Stimulated activated naive CD8-positive, alpha-beta T cell treated with anti-CD3 and anti-CD28 coated beads, Interleukin-15, Interleukin-2, amounts not matched to agents 100 ng/mL and 50 ng/mL, for 24 hours (primary cell): ENCODE results near the gene NGEF.

Experiments used
- H3K27ac Mint-ChIP-seq: one replicate; pipeline ENCODE4 v1.8.0; 2021; ENCODE audit warnings: mild to moderate bottlenecking, mixed read lengths
- H3K27me3 Mint-ChIP-seq: one replicate; pipeline ENCODE4 v1.8.0; 2021; ENCODE audit warnings: mixed read lengths
- H3K36me3 Mint-ChIP-seq: one replicate; pipeline ENCODE4 v1.8.0; 2021; ENCODE audit warnings: low read depth, mixed read lengths
- H3K4me1 Mint-ChIP-seq: one replicate; pipeline ENCODE4 v1.8.0; 2021; ENCODE audit warnings: low read depth, mixed read lengths
- H3K4me3 Mint-ChIP-seq: one replicate; pipeline ENCODE4 v1.8.0; 2021; ENCODE audit warnings: mild to moderate bottlenecking, mixed read lengths
- H3K9me3 Mint-ChIP-seq: one replicate; pipeline ENCODE4 v1.8.0; 2021; ENCODE audit warnings: mixed read lengths

Gene NGEF

DNA sequence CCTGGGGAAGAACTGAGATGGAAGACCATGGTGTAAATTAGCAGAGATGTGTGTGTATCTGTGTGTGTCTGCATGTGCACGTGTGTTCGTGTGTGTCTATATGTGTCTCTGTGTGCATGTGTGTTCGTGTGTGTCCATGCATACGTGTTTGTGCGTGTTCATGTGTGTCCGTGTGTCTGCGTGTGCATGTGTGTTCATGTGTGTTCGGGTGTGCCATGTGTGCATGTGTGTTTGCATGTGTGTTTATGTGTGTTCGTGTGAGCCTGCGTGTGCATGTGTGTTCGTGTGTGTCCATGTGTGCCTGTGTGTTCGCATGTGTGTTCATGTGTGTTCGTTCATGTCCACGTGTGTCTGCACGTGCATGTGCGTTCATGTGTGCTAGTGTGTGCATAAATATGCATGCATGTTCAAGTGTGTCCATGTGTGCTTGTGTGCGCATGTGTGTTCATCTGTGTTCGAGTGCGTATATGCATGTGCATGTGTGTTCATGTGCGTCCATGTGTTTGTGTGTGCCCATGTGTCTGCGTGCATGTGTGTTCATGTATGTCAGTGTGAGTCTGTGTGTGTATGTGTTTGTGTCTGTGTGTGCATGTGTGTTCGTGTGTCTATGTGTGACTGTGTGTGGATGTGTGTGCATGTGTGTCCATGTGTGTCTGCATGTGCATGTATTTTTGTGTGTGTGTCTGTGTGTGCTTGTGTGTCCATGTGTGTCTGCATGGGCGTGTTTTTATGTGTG, 22.5 kb upstream of the NGEF start:
- H3K9me3 Mint-ChIP-seq, result no peaks in the 10 kb centered on the region
- H3K27ac Mint-ChIP-seq, result no peak overlapping the region
- H3K36me3 Mint-ChIP-seq, result no peaks in the 10 kb centered on the region
- no peaks in the 10 kb centered on the region for H3K27me3 Mint-ChIP-seq
- H3K4me3 Mint-ChIP-seq, result no peak overlapping the region
- peaks cover 5% of the 10 kb centered on the region for H3K4me1 Mint-ChIP-seq

DNA sequence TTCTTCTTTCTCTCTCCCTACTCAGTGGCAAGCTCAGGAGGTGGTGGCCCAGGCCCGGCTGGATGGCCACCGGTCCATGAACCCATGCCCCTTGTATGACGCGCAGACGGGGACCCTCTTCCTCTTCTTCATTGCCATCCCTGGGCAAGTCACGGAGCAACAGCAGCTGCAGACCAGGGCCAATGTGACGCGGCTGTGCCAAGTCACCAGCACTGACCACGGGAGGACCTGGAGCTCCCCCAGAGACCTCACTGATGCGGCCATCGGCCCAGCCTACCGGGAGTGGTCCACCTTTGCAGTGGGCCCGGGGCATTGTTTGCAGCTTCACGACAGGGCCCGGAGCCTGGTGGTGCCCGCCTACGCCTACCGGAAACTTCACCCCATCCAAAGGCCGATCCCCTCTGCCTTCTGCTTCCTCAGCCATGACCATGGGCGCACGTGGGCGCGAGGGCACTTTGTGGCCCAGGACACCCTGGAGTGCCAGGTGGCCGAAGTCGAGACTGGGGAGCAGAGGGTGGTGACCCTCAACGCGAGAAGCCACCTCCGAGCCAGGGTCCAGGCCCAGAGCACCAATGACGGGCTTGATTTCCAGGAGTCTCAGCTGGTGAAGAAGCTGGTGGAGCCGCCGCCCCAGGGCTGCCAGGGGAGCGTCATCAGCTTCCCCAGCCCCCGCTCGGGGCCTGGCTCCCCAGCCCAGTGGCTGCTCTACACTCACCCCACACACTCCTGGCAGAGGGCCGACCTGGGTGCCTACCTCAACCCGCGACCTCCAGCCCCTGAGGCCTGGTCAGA, 21.2 kb upstream of the NGEF start:
- no peaks in the 10 kb centered on the region for H3K9me3 Mint-ChIP-seq
- no peak overlapping the region for H3K4me3 Mint-ChIP-seq
- no peaks in the 10 kb centered on the region for H3K36me3 Mint-ChIP-seq
- no peaks in the 10 kb centered on the region for H3K27me3 Mint-ChIP-seq
- peaks cover 5% of the 10 kb centered on the region for H3K4me1 Mint-ChIP-seq
- no peak overlapping the region for H3K27ac Mint-ChIP-seq

DNA sequence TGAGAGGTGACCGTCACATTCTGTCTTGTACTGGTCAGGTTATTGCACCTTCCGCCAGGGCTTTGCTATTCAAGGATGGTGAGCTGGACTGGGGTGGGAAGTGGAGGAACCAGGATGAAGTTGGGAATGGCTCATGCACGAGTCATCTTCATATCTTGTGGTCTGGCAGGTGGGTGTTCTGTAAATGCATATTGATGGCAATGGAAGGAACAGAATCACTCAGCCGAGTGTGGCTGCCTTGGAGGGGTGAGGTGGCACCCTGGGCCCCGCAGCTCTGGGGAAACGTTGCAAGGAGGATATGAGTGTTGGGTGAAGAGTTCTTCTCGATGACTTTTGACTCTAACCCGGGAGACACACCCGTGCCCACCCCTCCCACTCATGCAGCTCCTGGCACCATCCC, 20.6 kb upstream of the NGEF start:
- no peak overlapping the region for H3K4me3 Mint-ChIP-seq
- H3K4me1 Mint-ChIP-seq, result peaks cover 5% of the 10 kb centered on the region
- H3K9me3 Mint-ChIP-seq, result no peaks in the 10 kb centered on the region
- H3K27me3 Mint-ChIP-seq, result no peaks in the 10 kb centered on the region
- H3K36me3 Mint-ChIP-seq, result no peaks in the 10 kb centered on the region
- no peak overlapping the region for H3K27ac Mint-ChIP-seq

DNA sequence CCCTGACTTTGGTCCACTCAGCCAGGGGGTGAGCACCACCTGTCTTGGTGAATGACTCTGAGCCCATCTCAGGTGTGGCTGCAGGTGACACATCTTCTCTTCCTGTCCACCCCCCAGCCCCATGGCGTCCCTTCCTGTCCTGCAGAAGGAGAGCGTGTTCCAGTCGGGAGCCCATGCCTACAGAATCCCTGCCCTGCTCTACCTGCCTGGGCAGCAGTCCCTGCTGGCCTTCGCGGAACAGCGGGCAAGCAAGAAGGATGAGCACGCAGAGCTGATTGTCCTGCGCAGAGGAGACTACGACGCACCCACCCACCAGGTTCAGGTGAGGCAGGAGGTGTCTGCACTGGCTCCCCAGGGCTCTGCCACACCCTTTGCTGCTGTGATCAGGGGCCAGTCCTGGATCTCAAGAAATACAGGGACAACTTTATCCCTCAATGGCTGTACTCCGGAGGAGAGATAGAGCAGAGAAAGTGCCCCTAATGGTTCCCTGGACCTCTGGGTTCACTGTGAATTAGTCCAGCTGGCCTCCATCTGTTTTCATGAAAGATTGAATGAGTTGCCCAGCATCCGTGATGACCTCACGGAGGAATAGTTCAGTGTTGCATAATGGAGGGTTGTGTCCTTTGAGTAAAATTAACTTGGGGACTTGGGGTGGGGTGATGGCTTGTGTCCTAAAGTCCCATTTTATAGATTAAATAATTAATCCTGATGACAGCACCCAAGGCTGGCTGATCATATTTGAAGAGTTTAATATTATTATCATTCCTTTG, 19.7 kb upstream of the NGEF start, which contains the start of gene NEU2:
NEU2 (plus strand) TSS at position 122 of the 770 bp plus-strand sequence; CDS start at position 122, 0 bp downstream.
- no peaks in the 10 kb centered on the region for H3K27me3 Mint-ChIP-seq
- peaks cover 5% of the 10 kb centered on the region for H3K4me1 Mint-ChIP-seq
- no peaks in the 10 kb centered on the region for H3K9me3 Mint-ChIP-seq
- no peak within 1 kb of the TSS for H3K27ac Mint-ChIP-seq
- no peaks in the 10 kb centered on the region for H3K36me3 Mint-ChIP-seq
- H3K4me3 Mint-ChIP-seq, result no peak within 1 kb of the TSS

DNA sequence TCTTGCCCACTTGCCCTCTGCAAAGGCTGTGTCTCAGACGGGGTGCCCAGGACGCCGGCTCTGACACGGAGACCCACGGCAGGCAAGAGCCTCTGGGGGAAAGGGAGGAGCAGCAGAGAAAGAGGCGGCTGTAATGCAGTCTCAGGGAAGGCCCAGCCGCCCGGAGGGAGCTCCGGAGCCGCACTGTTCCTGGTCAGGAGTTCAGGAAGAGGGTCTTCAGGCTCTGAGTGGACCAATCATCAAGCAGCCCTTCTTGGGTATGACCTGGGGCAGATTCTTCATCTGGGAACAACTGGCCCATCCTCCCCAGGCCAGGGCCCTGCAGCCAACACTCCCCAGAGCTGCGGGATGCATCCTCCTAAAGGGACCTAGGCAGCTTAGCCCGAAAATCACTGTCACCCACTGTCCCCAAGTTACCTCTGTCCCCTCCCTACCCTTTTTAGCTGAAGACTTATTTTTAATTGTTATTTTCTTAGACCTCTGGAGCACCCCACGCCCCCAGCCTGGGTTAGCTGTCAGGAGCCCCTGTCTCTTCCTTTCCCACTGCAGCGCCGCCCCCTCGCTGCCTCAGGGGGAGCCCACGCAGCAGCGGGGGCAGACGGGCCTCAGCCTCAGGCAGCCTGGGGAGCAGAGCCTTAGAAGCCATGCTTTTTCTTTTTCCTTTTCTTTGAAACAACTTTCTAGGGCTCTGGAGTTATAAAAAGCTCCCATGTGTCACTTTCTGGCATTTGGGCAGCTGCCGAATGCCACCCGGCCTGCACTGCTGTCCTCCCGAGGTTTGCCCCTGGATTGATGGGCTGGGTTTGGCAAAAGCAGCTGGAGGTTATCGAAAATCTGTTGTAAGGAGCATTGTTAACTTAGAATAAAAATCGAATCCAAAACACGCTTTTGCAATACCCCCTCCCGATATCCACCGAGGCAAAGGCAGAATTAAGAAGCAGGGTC, 18.8 kb upstream of the NGEF start:
- peaks cover 5% of the 10 kb centered on the region for H3K4me1 Mint-ChIP-seq
- H3K9me3 Mint-ChIP-seq, result no peaks in the 10 kb centered on the region
- no peak overlapping the region for H3K27ac Mint-ChIP-seq
- H3K27me3 Mint-ChIP-seq, result no peaks in the 10 kb centered on the region
- no peak overlapping the region for H3K4me3 Mint-ChIP-seq
- no peaks in the 10 kb centered on the region for H3K36me3 Mint-ChIP-seq

DNA sequence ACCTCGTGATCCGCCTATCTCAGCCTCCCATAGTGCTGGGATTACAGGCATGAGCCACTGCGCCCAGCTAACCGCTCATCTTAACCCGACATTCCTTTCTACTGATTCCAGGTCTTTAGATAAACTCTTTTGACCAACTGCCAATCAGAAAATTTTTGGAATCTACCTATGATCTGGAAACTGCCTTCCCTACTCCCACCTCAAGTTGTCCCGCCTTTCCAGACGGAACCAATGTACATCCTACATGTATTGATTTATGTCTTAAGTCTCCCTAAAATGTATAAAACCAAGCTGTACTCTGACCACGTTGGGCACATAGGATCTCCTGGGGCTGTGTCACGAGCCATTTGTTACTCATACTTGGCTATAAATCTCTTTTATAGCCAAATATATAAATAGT, 16.3 kb upstream of the NGEF start:
- H3K27ac Mint-ChIP-seq, result no peak overlapping the region
- no peak overlapping the region for H3K4me3 Mint-ChIP-seq
- peaks cover 5% of the 10 kb centered on the region for H3K4me1 Mint-ChIP-seq
- H3K27me3 Mint-ChIP-seq, result no peaks in the 10 kb centered on the region
- no peaks in the 10 kb centered on the region for H3K36me3 Mint-ChIP-seq
- no peaks in the 10 kb centered on the region for H3K9me3 Mint-ChIP-seq

DNA sequence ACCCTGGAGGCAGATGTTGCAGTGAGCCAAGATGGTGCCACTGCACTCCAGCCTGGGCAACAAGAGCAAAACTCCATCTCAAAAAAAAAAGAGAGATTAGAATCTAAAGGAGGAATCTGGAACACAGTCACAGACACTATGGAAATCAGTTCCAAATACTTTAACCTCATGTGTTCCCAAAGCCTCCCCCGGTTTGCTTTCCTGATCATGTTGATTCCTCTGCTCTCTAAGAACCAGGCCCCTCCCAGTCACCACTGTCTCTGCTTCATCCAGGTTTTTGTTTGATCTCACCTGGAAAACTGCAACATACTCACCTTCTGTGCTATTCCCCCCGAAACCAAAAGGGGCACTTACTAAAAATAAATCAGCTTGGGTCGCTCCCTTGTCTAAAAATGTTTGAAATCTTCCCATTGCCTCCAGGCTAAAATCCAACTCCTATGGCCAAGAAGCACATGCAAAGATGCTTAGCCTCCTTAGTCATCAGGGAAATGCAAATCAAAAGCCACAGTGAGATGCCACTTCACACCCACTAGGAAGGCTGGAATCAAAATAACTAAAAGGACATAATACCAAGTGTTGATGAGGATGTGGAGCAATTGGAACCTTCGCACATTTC, 13.2 kb upstream of the NGEF start:
- Mint-ChIP-seq H3K9me3 (no peaks in the 10 kb centered on the region), H3K4me1 (no peaks in the 10 kb centered on the region), H3K36me3 (no peaks in the 10 kb centered on the region), H3K4me3 (no peak overlapping the region), H3K27ac (no peak overlapping the region), H3K27me3 (no peaks in the 10 kb centered on the region)

DNA sequence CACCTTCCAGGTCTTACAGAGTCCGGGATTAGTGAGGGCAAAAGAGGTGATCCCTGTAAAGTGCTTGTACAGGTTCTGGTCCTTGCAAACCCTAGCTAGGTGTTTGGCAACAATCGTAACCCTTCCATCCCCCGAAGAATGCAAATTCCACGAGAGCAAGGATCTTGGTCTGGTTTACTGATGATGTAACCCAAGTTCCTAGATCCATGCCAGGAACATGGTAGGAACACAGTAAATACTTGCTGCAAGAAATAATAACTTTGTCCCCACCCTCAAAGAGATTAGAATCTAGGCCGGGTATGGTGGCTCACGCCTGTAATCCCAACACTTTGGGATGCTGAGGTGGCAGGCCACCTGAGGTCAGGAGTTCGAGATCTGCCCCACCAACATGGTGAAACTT, 12.7 kb upstream of the NGEF start:
- Mint-ChIP-seq H3K27ac (no peak overlapping the region), H3K27me3 (no peaks in the 10 kb centered on the region), H3K4me1 (no peaks in the 10 kb centered on the region), H3K36me3 (no peaks in the 10 kb centered on the region), H3K9me3 (no peaks in the 10 kb centered on the region), H3K4me3 (no peak overlapping the region)

DNA sequence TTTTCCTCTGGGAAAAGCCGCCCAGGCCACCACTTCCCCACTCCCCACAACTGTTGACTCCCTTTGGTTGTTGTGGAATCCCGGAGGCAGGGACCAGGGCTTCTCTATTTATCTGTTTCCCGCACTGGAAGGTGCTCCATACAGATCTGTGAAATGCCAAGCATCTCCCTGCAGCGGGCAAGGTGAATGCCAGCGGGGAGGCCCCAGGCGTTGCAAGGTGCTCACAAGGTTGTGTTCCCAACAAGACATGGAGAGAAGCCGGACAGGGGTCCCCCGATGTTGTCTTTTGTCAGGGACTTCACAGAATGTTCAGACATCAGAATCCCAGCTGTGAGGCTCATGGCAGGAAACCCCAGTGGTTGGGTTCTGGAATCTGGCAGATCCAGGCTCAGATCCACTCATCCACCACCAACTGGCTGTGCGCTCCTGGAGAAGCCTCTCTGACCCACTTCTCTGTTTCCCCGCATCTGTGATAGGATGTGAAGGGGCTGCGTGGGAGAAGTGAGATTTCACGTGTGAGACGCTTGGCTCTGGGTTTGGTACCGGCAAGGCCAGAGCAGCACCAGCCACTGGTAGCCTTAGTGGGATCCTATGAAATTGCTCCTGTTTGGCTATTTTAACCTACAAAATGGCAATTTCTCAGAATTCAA, 10.8 kb upstream of the NGEF start:
- Mint-ChIP-seq H3K36me3 (no peaks in the 10 kb centered on the region), H3K4me3 (no peak overlapping the region), H3K9me3 (no peaks in the 10 kb centered on the region), H3K27ac (no peak overlapping the region), H3K4me1 (no peaks in the 10 kb centered on the region), H3K27me3 (no peaks in the 10 kb centered on the region)

DNA sequence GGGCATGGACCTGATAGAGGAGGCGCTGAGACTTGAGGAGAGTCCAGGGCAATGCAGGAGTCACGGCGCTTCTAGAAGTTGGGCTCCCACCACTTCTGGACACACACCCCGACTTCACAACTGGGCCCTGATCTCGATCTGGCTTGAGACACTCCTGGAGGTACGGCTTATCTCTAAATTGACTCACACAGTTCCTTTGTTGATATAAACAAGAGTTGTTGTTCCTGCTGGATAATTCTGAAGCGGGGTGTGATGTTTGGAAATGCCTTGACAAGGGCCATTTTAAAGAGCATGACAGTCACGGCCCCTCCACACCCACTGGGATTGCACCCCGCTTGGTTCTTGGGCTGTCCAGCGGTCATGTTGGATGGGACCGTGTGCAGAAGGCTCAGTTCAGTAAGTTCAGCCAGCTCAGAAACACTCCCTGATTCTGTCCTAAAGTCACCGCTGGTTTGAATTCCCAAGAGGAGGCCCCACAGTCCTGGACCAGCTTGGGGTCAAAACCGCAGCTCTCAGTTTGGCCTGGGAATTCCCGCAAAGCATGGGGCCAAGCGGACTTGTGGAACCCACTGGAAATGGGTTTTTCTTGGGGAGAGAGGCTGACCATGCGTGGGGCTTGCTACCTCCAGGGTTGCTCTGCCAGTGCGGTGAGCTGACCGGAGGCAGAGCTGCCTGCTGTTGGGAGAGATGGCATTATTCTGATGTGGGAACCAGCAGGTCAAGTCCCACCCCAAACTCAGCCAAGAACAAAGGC, 10.1 kb upstream of the NGEF start:
- Mint-ChIP-seq H3K36me3 (no peaks in the 10 kb centered on the region), H3K4me3 (no peak overlapping the region), H3K9me3 (no peaks in the 10 kb centered on the region), H3K4me1 (no peaks in the 10 kb centered on the region), H3K27me3 (no peaks in the 10 kb centered on the region), H3K27ac (no peak overlapping the region)

DNA sequence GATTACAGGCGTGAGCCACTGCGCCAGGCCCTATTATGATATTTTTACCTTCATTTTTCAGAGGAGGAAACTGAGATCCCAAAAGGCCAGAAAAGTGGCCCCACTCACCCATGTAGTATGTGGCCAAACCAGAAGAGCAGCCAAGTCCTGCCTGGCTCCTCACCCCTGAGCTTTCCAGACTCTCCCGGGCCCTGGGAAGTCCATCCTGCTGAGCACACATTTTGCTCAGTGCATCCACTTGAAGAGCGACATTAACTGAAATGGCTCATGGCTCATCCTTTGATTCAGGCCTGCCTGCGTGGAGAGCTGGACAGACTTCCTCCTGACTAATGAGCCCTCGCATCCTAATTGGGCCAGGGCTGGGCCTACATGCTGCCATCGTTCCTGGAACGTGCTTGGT, 9.5 kb upstream of the NGEF start:
- H3K27me3 Mint-ChIP-seq, result no peaks in the 10 kb centered on the region
- H3K27ac Mint-ChIP-seq, result no peak overlapping the region
- no peaks in the 10 kb centered on the region for H3K36me3 Mint-ChIP-seq
- no peak overlapping the region for H3K4me3 Mint-ChIP-seq
- H3K4me1 Mint-ChIP-seq, result no peaks in the 10 kb centered on the region
- H3K9me3 Mint-ChIP-seq, result peaks cover under 1% of the 10 kb centered on the region

DNA sequence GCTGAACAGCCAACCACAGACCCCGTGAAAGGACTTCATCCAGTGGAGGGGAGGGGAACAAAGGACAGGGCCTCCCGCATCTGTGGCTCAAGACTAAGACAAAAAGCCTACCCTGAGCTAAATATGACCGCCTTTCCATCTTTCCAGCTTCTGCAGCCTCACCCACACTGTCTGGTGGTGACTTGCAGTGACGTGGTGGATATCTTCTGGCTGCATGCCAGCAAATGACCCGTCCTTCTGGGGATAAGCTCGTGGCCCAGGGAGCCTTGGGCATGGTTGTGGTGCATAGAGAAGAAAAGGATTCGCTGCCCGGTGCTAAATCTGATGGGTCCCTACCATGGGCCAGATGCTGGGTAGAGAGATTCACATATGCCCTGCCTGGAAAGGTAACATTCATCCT, 8.7 kb upstream of the NGEF start:
- H3K4me1 Mint-ChIP-seq, result no peaks in the 10 kb centered on the region
- no peaks in the 10 kb centered on the region for H3K36me3 Mint-ChIP-seq
- H3K27ac Mint-ChIP-seq, result no peak overlapping the region
- no peak overlapping the region for H3K4me3 Mint-ChIP-seq
- H3K27me3 Mint-ChIP-seq, result no peaks in the 10 kb centered on the region
- H3K9me3 Mint-ChIP-seq, result peaks cover 4% of the 10 kb centered on the region

DNA sequence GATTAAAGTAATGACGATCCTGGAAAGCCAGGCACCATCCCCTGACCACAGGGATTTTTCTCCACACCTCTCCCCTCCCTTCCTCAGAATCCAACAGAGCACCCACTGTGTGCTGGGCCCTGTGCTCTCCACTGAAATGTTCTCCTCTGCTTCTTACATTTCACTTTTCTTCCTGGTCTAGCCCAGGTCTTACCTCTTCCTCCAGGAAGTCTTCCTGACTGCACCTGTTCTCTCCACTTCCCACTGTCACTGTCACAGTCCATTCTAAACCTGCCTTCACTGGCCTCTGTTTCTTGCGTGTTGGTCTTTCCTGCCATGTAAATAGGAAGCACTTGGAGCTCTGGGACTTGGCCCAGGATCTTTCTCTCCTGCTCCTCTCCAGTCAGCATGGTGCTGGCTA, 7.4 kb upstream of the NGEF start:
- H3K27me3 Mint-ChIP-seq, result no peaks in the 10 kb centered on the region
- H3K4me3 Mint-ChIP-seq, result no peak overlapping the region
- no peak overlapping the region for H3K27ac Mint-ChIP-seq
- peaks cover 6% of the 10 kb centered on the region for H3K9me3 Mint-ChIP-seq
- H3K4me1 Mint-ChIP-seq, result no peaks in the 10 kb centered on the region
- H3K36me3 Mint-ChIP-seq, result no peaks in the 10 kb centered on the region
